Activated CD8-positive, alpha-beta T cell treated with anti-CD3 and anti-CD28 coated beads, Interleukin-2, amount 10 ng/mL, durations not matched to agents 7 days and 5 days (primary cell): Measurements from ENCODE around the gene STRN. TPM values are rescaled to one million over a fixed set of nuclear protein-coding genes. Genes with fewer than 3 reads are reported as not detected.
"Not testable (repeated sequence)": the region's sequence is repeated elsewhere in the genome, so short reads cannot be mapped to it uniquely, and the experiment has no call there.

Source experiments
- ATAC-seq: fragments of 150-1000 bp; cut with Tn5 transposase; one replicate; pipeline ENCODE4 v1.10.0; 2021; ENCODE audit warnings: moderate library complexity
- CTCF ChIA-PET: fragments of 350-600 bp; sonication (Branson Sonifier 250); formaldehyde crosslinking; loops from one replicate; lab custom pipeline; 2021; ENCODE audit warnings: antibody characterized with exemption; lab: Charles Lee
- POLR2A ChIA-PET: fragments of 350-600 bp; sonication (Branson Sonifier 250); formaldehyde crosslinking; loops from one replicate; lab custom pipeline; 2021; ENCODE audit warnings: antibody characterized with exemption; lab: Charles Lee
- DNase-seq: peaks from one replicate; pipeline ENCODE4 v3.0.0-alpha.2; 2020
- H3K27ac Mint-ChIP-seq: one replicate; pipeline ENCODE4 v1.8.0; 2021; ENCODE audit warnings: mild to moderate bottlenecking, mixed read lengths
- H3K27me3 Mint-ChIP-seq: one replicate; pipeline ENCODE4 v1.8.0; 2021; ENCODE audit warnings: low read depth, mixed read lengths
- H3K36me3 Mint-ChIP-seq: one replicate; pipeline ENCODE4 v1.8.0; 2021; ENCODE audit warnings: low read depth, mixed read lengths
- H3K4me1 Mint-ChIP-seq: one replicate; pipeline ENCODE4 v1.8.0; 2021; ENCODE audit warnings: low read depth, mixed read lengths
- H3K4me3 Mint-ChIP-seq: one replicate; pipeline ENCODE4 v1.8.0; 2021; ENCODE audit warnings: mild to moderate bottlenecking, mixed read lengths
- H3K9me3 Mint-ChIP-seq: one replicate; pipeline ENCODE4 v1.8.0; 2022; ENCODE audit warnings: mixed read lengths; ENCODE audit not compliant: insufficient read depth
- total RNA-seq, 2 experiments: library from RNA; stranded (reverse); gene quantifications; one replicate each; pipeline ENCODE4 v1.2.3, GENCODE V29; 2021

The STRN gene
- total RNA-seq, 2 experiments from 2014 or later: 35.8 to 38.1 TPM

GRCh38 chr2:36926175-36927132, 39.9 kb downstream of the STRN start:
- Mint-ChIP-seq H3K36me3 (peaks cover 16% of the 10 kb centered on the region), H3K4me1 (peaks cover 28% of the 10 kb centered on the region), H3K4me3 (peak overlapping the region; percentile 20), H3K27ac (peak overlapping the region; percentile 49)
- POLR2A ChIA-PET, H3K9me3 Mint-ChIP-seq, DNase-seq, ATAC-seq, CTCF ChIA-PET, H3K27me3 Mint-ChIP-seq: not testable (repeated sequence)

- DNase-seq, POLR2A ChIA-PET, CTCF ChIA-PET, ATAC-seq, H3K9me3 Mint-ChIP-seq, H3K27ac Mint-ChIP-seq, H3K27me3 Mint-ChIP-seq, H3K4me3 Mint-ChIP-seq: not testable (repeated sequence)
- Mint-ChIP-seq H3K4me1 (peaks cover 33% of the 10 kb centered on the region), H3K36me3 (peaks cover 14% of the 10 kb centered on the region)
Observed at GRCh38 chr2:36922629-36923028, 43.7 kb downstream of the STRN start.

- peaks cover 14% of the 10 kb centered on the region for H3K36me3 Mint-ChIP-seq
- no peaks in the 10 kb centered on the region for H3K9me3 Mint-ChIP-seq
- no peaks in the 10 kb centered on the region for H3K27me3 Mint-ChIP-seq
- H3K27ac Mint-ChIP-seq: no peak overlapping the region
- POLR2A ChIA-PET: no interaction called here
- ATAC-seq: no peak
- H3K4me1 Mint-ChIP-seq: peaks cover 32% of the 10 kb centered on the region
- CTCF ChIA-PET: no interaction called here
- no peak overlapping the region for H3K4me3 Mint-ChIP-seq
- no peak for DNase-seq
Observed at GRCh38 chr2:36921984-36922383, 44.4 kb downstream of the STRN start.

- Mint-ChIP-seq H3K9me3 (no peaks in the 10 kb centered on the region), H3K36me3 (peaks cover 14% of the 10 kb centered on the region), H3K27me3 (no peaks in the 10 kb centered on the region), H3K27ac (no peak overlapping the region), H3K4me1 (peaks cover 16% of the 10 kb centered on the region), H3K4me3 (no peak overlapping the region)
- ATAC-seq (no peak), DNase-seq (no peak)
- CTCF ChIA-PET: interaction anchor here (0.7 to 1.7 kb wide), 4 partner anchors 17 to 1418 kb away, joined by 3 to 4 read pairs (median 3); no protein-coding TSS in a partner anchor
- POLR2A ChIA-PET: no interaction called here
Observed at GRCh38 chr2:36919041-36919837, 47.1 kb downstream of the STRN start.

- POLR2A ChIA-PET: no interaction called here
- Mint-ChIP-seq H3K9me3 (no peaks in the 10 kb centered on the region), H3K27me3 (no peaks in the 10 kb centered on the region), H3K4me1 (peaks cover 12% of the 10 kb centered on the region), H3K4me3 (no peak overlapping the region), H3K36me3 (peaks cover 10% of the 10 kb centered on the region), H3K27ac (no peak overlapping the region)
- no peak for ATAC-seq
- no peak for DNase-seq
- CTCF ChIA-PET: interaction anchor here (1.0 to 1.7 kb wide), 2 partner anchors 16 to 134 kb away, joined by 3 read pairs; no protein-coding TSS in a partner anchor
Observed at GRCh38 chr2:36918307-36918706, 48.0 kb downstream of the STRN start.

GRCh38 chr2:36915627-36916026, 50.7 kb downstream of the STRN start:
- Mint-ChIP-seq H3K4me1 (no peaks in the 10 kb centered on the region), H3K4me3 (no peak overlapping the region), H3K36me3 (peaks cover 6% of the 10 kb centered on the region)

DNA sequence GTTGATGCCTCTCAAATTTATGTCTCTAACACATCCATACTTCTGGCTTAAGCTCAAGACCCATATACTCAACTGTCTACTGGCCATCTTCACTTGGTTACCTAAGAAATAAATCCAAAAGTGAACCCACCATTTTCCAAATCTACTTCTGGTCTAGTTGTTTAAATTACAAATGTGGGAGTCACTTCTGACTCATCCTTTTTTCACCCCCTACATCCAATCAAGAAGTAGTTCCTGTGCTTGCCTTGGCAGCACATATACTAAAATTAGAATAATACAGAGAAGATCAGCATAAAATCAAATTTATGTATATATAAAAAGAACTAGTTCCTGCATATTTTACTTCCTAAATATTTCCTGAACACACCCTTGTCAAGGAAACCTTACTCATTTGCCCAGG, 53.6 kb downstream of the STRN start:
- Mint-ChIP-seq H3K27ac (no peak overlapping the region), H3K36me3 (peaks cover 6% of the 10 kb centered on the region), H3K4me3 (no peak overlapping the region), H3K4me1 (no peaks in the 10 kb centered on the region), H3K27me3 (no peaks in the 10 kb centered on the region), H3K9me3 (no peaks in the 10 kb centered on the region)
- ChIA-PET CTCF (no interaction called here), POLR2A (interaction anchor here (0.9 kb wide), 1 partner anchor 53 kb away, joined by 3 read pairs; no protein-coding TSS in a partner anchor)
- ATAC-seq: no peak
- DNase-seq: no peak

More at GRCh38 chr2:36915627-36916026, 50.7 kb downstream of the STRN start:
- POLR2A ChIA-PET: no interaction called here
- no peak for DNase-seq
- no peaks in the 10 kb centered on the region for H3K27me3 Mint-ChIP-seq
- CTCF ChIA-PET: no interaction called here
- H3K9me3 Mint-ChIP-seq: no peaks in the 10 kb centered on the region
- no peak for ATAC-seq
- H3K27ac Mint-ChIP-seq: no peak overlapping the region

GRCh38 chr2:36911012-36911411, 55.3 kb downstream of the STRN start:
- Mint-ChIP-seq H3K9me3 (no peaks in the 10 kb centered on the region), H3K4me3 (no peak overlapping the region), H3K36me3 (peaks cover 7% of the 10 kb centered on the region), H3K27me3 (no peaks in the 10 kb centered on the region), H3K27ac (no peak overlapping the region), H3K4me1 (no peaks in the 10 kb centered on the region)
- ATAC-seq: no peak
- CTCF ChIA-PET: no interaction called here
- POLR2A ChIA-PET: no interaction called here
- no peak for DNase-seq

DNA sequence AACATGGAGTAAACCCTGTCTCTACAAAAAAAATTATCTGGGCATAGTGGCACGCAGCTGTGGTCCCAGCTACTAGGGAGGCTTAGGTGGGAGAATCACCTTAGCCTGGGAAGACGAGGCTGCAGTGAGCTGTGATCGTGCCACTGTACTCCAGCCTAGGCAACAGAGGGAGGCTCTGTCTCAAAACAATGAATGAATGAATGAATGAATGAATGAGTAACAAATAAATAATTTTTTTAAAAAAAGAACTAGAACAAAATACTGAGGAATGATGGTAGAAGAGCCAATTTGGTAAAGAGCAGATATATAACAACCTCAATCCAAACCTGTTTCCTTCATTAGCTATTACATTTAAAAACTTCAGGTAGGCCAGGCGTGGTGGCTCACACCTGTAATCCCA, 60.1 kb downstream of the STRN start:
- peaks cover 6% of the 10 kb centered on the region for H3K36me3 Mint-ChIP-seq
- DNase-seq (no peak), ATAC-seq (no peak)
- no peak overlapping the region for H3K27ac Mint-ChIP-seq
- ChIA-PET POLR2A (no interaction called here), CTCF (no interaction called here)
- H3K9me3 Mint-ChIP-seq: no peaks in the 10 kb centered on the region
- H3K27me3 Mint-ChIP-seq: no peaks in the 10 kb centered on the region
- no peak overlapping the region for H3K4me3 Mint-ChIP-seq
- no peaks in the 10 kb centered on the region for H3K4me1 Mint-ChIP-seq

GRCh38 chr2:36904636-36905035, 61.7 kb downstream of the STRN start:
- Mint-ChIP-seq H3K27me3 (no peaks in the 10 kb centered on the region), H3K4me1 (no peaks in the 10 kb centered on the region), H3K4me3 (no peak overlapping the region), H3K9me3 (no peaks in the 10 kb centered on the region), H3K36me3 (peaks cover 11% of the 10 kb centered on the region), H3K27ac (no peak overlapping the region)
- DNase-seq: no peak
- no peak for ATAC-seq
- POLR2A ChIA-PET: no interaction called here
- CTCF ChIA-PET: no interaction called here

DNA sequence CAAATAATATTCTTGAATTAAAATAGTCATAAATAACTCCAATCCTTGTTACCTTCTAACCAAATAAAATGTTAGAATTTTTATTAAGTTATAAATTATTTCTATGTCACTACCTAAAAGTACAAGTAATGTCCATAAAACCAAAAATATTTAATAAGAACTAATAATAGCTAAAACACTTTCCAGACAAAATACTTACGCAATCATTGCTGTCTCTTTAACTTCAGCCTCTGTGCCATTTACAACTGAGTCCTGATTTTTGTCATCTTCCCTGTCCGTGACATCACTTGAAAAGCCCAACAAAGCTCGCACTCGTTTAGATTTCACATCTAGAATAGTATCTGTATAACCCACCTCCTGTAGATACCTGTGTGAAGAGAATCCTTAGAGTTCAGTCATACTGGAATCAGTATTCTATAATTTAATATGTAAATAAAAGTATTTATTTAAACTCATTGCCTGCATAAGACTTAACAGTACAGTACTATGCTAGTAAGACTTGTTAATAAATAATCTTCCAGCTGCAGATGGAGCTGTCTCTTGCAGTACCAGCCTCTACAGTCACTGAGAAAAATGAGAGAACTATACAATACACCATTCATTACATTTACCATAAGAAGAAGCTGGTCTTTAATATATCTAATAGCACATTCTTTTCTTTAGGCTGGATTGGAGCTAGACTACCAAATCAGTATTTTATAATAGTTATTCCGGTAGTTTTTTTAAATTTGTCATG, 63.8 kb downstream of the STRN start:
- Mint-ChIP-seq H3K27me3 (no peaks in the 10 kb centered on the region), H3K4me3 (no peak overlapping the region), H3K9me3 (no peaks in the 10 kb centered on the region), H3K36me3 (peaks cover 20% of the 10 kb centered on the region), H3K27ac (no peak overlapping the region), H3K4me1 (no peaks in the 10 kb centered on the region)
- ATAC-seq: no peak
- DNase-seq: no peak
- ChIA-PET CTCF (interaction anchor here (1.2 kb wide), 1 partner anchor 16 kb away, joined by 3 read pairs; no protein-coding TSS in a partner anchor), POLR2A (interaction anchor here (0.7 kb wide), 1 partner anchor 68 kb away, joined by 3 read pairs; no protein-coding TSS in a partner anchor)
